GM18519 (cell line): ENCODE results near the gene USHBP1.

Experiments
- ATAC-seq: cut with Tn5 transposase; IDR thresholded peaks from one replicate; pipeline ENCODE4 v1.9.1; 2021; ENCODE audit warnings: mild to moderate bottlenecking, moderate library complexity; ENCODE audit not compliant: unreplicated experiment, low FRiP score

USHBP1 gene

DNA sequence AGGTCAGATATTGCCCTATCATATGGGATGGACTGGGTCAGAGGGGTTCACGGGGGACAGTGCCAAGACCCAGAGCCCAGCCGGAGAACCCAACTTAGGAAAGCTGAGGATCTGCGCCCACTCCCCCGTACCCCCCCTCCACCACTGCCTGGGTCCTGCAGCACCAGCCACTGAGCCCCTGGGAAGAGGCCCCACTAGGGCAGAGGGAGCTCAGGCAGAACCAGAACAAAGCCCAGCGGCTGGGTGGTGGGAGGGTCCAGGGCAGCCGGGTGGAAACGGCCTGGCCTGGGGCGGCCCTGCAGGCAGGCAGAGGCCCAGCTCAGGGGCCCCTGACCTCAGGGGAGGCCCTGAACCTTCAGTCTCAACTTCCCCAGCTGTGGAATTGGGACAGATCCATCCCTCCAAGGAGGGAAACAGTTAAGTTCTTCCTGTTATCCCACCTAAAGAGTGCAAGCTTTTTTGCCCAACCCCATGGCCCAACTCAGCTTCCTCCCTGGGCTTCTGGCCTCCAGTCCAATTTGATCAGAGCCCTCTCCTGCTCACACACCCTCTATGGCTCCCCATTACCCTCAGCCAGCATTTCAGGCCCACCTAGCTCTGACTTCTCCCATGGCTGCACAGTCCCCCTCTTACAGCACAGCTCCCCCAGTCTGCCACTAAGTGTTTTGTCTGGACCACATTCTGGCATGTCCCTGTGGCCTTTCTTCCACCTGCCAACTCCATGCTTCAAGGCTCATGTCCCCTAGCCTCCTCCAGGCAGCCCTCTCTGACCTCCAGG, 21.9 kb downstream of the USHBP1 start:
- ATAC-seq, result no peak

DNA sequence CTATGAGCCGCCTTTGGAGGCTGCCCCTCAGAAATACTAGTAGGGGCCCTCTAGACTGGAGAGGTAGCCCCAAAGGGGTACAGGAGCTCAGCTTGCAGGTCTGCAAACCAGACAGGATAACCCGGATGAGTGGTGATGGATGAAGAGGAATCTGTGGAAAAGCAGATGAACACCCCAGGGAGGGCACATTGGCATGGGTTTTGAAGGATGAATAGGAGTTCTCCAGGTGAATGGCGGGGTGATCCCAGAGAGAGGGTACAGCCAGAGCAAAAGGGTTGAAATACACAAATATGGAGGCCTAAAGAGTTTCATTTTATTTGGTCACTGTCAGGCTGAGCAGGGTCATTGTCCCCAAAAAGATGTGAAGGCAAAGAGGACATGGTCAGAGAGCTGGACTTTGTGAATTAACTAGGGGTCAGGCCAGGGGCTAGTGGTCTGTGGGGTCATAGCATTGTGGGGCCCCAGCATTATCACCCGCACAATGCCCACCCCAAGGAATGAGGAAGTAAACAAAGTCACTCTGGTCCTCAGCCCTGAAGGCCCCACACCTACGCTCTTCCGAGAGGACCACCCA, 23.6 kb downstream of the USHBP1 start:
- no peak for ATAC-seq

DNA sequence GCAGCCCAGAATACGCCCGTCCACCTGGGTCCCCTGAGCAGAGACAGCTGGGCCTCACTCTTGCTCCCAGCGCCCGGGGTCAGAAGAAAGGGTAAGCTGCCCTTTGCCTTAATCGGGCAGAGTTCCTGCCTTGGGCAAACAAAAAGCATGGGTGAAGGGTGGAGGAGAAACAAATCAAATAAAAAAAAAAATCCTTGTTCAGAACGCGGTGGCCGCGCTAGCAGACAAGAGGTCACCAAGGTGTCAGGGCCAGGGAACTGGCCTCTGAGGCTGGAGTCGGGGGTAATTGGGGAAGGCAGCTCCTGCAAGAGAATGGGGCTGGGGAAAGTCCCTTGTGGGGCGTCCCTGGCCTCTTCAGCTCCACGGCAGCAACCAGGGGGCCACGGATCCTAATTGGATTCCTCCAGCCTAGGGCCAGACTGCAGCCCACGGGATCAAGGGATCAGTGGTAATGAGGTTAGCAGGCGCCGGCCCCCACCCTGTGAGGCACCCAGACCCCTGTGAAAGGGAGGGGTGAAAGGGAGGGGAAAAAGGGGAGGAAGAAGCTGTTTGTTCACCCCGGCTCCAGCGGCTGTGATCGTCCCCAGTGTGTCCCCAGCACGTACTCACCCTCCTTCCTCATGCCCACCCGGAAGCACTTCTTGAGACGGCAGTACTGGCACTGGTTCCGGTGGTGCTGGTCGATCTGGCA, 24.3 kb downstream of the USHBP1 start:
- ATAC-seq, result no peak

DNA sequence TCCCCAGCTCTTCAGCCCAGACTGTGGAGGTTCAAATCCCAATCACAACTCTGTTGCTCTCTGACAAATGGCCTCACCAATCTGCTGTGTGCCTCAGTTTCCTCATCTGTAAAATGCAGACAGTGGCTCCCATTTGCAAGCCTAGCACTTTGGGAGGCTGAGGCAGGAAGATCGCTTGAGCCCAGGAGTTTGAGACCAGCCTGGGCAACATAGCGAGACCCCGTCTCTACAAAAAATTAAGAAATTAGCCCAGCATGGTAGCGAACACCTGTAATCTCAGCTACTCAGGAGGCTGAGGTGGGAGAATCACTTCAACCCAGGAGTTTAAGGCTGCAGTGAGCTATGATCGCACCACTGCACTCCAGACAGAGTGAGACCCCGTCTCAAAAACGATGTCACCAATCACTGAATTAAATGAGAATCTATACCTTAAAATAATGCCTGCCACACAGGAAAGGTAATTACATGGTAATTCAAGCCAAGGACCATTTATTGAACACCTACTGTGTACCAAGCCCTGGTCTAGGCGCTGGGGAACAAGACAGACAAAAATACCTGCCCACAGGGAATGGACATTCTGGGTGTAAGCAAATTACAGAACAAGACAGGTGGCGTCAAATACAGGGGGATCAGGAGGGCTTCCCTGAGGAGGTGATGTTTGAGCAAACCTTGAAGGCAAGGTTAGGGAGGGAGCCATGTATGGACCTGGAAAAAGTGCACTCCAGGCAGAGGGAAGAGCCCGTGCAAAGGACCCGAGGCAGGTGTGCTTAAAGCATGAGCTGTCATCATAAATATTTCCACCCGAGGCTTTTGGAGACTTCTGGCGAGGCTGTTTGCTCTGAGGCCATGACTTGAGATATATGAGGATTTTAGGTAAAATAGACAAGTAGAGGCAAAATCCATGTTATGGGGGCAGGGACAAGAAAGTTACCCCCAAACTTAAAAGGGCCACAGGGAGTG, 26.5 kb downstream of the USHBP1 start:
- ATAC-seq, result no peak

DNA sequence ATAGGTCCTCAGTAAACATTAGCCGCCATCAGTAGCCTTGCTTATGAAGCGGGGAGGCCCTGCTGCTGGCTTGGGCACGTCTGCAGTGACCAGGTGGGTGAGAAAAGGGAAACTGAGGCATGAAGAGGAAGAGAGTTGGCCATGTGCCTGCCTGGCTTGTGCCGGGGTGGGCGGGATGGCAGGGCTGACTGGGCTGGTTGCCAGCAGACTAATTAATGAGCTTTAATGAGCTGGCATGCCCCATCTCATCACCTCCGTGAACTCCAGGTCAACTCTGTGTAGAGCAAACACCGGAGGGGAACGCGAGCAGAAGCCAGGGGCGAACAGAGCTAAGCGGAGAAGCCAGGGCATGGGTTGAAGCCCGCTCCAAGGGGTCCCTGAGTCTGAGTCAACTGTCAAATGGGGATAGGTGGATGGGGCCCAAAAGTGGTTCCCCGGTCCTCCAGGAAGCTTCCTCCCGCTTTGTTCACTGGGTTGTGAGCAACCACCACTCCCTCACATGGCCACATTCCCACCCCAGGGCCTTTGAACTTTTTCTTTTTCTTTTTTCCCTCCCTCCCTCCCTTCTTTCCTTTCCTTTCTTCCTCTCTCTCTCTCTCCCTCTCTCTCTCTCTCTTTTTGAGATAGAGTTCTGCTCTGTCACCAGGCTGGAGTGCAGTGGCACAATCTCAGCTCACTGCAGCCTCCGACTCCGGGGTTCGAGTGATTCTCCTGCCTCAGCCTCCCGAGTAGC, 27.6 kb downstream of the USHBP1 start:
- no peak for ATAC-seq

DNA sequence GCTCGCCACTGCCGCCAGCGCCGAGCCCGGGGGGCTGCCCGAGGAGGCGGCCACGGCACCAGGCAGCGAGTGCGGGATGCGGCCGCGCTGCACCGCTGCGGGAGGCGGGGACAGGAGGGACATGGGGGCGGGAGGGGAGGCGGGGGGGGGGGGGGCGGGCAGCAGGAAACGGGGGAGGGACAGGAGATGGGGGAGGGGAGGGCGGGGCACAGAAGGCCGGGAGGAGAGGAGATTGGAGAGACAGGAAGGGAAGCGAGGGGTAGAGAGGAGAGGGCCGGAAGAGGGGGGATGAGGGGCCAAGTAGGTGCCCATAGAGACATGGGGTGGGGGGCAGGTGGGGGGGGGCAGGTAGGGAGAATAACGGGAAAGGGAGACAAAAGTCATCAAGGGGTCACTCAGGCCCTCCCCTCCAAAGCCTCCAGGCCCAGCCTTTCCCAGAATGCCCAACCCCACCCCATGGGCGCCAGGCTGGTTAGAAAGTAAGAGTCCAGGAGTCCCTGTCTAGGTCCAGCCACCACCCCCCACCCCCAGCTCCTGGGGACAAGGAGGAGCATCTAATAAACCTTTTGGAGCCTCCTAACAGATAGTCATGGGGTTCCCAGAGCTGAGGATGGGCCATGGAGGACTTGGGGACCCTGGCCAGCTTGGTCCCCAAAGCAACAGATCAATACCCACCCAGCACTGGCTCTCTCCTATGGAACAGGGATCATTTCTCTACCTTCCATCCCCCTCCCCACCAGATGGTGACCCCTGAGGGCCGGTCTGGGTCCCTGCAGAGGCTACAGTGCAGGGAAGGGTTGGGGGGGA, 28.4 kb downstream of the USHBP1 start:
- ATAC-seq, result no peak

DNA sequence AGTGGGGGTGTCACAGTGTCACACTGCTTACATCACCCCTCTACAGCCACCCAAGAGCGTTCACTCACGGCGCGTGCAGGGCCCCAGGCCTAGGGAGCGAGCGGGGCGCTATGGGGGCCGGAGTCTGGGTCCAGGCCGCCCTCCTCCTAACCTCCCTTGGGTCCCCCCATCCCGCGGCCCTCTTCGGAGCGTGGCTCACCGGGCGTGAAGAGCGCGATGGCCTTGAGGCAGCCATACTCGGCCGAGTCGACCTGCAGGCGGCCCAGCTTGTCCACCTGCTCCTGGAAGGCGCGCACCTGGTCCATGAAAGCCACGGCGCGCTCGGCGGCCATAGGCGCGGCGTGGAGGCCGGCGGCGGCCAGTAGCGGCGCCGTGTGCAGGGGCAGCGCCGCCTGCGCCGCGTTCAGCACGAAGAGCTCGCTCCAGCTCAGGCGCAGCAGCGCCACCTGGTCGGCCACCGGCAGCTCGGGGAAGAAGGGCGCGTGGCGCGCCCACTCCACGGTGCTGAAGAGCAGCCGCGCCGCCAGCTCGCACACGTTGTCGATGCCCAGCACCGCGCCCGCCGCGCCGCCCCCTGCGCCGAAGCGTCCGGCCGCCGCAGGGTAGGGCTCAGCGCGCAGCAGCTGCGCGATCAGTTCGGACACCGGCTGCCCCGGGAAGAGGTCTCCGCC, 29.1 kb downstream of the USHBP1 start:
- ATAC-seq, result peak; percentile 37

DNA sequence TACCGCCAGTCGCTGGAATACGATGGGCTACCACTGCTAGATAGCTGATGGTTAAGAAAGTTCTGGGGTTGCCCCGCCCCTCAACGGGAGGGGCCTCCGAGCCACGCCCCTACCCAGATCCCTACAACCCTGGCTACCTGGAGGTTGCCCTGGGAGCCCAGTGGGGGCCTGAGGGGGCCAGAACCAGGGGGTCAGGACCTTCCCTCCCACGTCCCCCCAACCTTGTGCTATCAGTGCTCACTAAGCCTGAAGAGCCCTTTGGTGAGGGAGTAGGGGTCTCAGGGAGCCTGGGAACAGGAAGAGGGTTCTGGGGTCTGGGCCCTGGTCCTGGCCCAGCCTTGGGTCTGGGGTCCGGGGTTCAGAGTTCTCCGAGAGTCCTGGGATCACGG, 29.6 kb downstream of the USHBP1 start:
- ATAC-seq, result no peak

DNA sequence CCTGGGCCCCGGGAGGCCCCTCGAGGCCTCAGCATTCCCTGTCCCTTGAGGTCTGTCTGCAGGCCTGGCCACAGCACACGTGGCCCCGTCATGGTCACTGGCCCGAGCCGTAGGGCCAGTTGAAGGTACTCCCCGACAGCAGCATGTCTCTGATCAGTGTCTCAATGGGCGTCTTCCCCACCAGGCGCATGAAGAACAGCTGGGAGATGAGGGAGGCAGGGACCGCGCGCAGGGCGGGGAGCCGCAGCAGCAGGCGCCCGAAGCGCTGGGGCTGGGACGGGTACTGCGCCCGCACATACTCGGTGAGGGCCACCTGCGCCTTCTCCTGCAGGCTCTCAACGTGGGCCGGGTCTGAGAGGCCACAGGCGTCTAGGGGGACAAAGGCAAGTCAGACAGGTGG, 32.3 kb downstream of the USHBP1 start:
- ATAC-seq, result no peak

DNA sequence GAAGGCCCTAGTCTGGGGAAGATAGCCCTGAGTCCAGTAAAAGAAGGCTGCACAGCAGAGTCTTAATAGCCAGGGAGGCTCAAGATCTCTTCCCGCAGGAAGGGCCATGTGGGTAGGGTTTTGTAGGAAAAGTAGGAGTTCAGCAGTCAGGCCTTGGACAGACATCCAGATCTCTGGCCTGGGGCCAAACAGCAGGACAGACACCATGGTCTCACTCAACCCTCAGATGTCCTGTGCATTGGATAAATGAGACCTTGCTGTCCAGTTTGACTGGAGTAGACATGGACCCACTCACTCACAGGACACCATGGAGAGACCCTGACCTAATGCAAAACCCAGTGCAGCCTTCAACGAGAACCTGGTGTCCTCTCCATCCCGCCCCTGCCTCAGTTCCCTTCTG, 34.7 kb downstream of the USHBP1 start:
- no peak for ATAC-seq

DNA sequence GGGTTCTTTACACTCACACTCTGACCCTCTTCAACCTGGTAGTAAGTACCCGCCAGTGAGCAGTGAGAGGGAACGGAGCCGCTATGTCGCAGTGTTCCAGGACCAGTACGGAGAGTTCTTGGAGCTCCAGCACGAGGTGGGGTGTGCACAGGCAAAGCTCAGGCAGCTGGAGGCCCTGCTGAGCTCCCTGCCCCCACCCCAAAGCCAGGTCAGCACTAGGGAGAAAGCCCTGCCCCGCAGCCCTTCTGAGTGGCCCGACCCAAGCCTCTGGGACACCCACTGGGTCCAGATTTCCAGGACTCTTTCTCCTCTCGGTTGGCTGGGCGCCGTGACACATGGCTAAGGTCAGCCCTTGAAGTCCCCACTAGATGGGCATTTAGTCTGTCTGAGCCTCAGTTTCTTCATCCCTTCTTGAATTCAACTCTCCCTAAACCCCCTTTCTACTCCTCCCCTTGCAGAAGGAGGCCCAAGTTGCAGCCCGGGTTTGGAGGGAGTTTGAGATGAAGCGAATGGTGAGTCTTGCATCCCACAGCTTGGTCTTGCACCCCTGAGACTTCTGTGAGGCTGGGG, 36.7 kb downstream of the USHBP1 start:
- ATAC-seq, result no peak

DNA sequence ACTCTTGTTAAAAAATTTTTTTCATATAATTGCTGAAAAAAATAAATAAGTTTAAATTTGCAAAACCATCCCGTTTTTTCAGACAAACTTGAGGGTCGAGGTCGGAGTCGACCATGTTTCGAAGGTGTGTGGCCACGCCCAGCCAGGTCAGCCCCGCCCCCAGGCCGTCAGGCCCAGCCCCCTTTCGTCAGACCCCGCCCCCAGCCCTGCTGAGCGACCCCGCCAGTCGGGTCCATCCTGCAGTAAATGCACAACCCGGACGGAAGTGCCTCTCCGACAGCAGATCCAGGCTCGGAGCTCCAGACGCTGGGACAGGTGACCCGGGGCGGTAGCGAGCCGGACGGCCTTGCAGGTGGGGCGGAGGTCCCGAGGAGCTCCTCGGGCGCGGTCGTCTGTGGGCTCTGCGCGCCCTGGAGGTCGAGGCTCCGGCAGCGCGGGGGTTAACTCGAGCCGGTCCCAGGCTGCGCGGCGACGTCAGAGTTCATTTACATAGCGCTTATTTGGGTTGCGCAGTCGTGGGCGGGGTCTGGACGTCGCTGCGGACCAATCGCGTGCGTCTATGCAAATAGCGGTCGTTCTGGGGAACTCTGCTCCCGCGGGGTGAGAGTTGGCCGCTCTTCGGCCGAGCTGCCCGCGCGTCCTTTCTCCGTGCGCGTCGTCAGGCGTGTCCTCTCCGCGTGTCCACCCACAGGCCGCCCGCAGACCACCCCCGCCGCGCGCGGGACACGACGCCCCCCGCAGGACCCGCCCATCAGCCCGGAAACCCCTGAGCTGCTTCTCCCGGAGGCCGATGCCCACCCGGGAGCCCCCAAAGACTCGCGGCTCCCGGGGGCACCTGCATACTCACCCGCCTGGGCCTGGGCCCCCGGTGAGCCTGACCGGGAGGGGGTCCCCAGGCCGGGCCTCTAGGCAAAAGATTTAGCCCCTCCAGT, 38.3 kb downstream of the USHBP1 start, which contains the start of gene OCEL1:
Gene OCEL1, plus strand, starts transcription at position 225 of the 932 bp plus-strand sequence. Its CDS starts 22 bp downstream, at position 247.
- peak; percentile 74 for ATAC-seq

DNA sequence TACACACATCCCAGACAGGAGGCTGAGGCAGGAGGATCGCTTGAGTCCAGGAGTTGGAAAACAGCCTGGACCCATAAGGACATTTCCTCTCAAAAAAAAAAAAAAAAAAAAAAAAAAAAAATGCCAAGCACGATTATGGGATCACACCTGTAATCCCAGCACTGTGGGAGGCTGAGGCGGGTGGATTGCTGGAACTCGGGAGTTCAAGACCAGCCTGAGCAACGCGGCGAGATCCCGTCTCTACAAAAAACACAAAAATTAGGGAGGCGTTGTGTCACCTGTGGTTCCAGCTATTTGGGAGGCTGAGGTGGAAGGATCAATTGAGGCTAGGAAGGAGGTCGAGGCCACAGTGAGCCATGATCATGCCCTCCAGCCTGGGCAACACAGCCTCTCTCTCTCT, 39.5 kb downstream of the USHBP1 start:
- ATAC-seq, result no peak

DNA sequence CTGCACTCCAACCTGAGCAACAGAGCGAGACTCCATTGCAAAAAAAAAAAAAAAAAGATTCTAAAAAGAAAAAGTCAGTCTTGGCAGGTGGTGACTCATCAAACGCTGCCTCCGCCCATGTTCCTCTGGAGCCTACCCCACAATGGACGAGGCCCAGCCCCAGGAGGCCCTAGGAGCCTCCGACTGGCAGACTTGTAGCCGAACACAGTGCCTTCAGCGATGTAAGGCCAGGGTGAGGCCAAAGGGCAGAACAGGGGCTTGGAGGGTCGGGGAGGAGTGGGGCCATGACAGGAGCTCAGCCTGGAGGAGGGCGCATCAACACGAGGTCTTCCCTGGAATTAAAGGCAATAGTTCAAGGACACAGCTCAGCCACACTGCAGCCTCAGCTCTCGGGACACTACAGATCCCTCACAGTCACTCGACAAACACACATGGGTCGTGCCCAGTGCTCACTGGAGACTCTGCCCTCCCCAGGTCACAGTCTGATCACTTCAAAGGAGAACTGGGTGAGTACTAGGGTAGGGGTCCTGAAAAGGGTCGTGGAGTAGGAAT, 44.3 kb downstream of the USHBP1 start:
- ATAC-seq, result no peak

DNA sequence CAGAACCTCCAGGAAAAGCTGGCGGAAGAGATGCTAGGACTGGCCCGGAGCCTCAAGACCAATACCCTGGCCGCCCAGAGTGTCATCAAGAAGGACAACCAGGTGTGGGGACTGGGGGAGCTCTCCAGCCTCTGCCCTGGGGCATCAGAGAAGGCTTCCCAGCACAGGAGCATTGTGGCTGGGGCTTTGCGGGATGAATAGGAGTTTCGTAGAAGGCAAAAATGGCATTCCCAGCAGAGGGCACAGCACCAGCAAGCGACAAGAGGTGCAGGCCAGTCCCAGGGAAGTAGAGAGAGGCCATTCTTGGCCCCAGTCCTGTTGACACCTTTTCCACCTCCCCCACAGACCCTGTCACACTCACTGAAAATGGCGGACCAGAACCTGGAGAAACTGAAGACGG, 45.3 kb downstream of the USHBP1 start:
- no peak for ATAC-seq

DNA sequence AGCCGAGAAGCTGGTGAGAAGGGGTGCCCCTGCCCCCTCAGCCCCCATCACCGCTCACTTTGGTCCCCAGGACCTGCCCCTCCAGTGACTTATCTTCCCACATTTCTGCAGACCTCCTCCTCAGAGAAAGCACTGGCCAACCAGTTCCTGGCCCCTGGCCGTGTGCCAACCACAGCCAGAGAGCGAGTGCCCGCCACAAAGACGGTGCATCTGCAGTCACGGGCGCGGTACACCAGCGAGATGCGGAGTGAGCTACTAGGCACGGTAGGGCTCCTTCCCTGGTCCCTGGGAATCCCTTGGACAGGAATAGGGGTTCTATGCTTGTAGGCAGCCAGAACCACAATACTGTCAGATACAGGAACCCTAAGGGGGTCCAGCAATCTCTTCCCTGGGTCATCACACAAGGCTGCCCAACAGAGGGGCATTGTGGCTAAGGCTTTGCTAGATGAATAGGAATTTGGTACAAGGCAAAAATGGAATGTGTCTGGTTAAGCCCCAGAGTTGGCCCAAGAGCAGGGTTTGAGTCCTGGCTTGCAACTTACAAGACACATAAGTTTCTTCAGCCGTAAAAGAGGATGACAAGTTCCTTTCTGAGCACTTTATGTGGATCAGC, 48.4 kb downstream of the USHBP1 start:
- no peak for ATAC-seq
